Gastrocnemius medialis (tissue), 4 donors: ENCODE measurements around the gene LRRC4C. TPM values are rescaled to one million over a fixed set of nuclear protein-coding genes. Genes with fewer than 3 reads are reported as not detected.

Experiments used
- ATAC-seq, 2 donors: fragments of 150-250 bp; one replicate each; pipeline ENCODE4 v1.9.1; 2016
- DNase-seq, 2 donors: peaks; one replicate each; pipeline ENCODE4 v3.0.0-alpha.2; 2019
- H3K27ac ChIP-seq, 4 donors: fragments of 200-600 bp; sonication (generic); 1 replicate in 1 of 4; 2 replicates in 3 of 4; pipeline ENCODE4 v1.5.1; 2016 to 2018; ENCODE audit warnings: mild to moderate bottlenecking in 2 of 4, moderate library complexity in 1 of 4
- H3K27me3 ChIP-seq, 3 donors: fragments of 200-600 bp; sonication (generic) in 2 of 3; 1 replicate in 1 of 3; 2 replicates in 2 of 3; pipeline versions ENCODE4 v1.5.1 to v1.6.0; 2016 to 2019; ENCODE audit warnings: mild to moderate bottlenecking in 1 of 3, moderate library complexity in 1 of 3
- H3K36me3 ChIP-seq, 2 donors: fragments of 200-600 bp; sonication (generic) in 1 of 2; one replicate each; pipeline ENCODE4 v1.5.1; 2017 to 2018
- H3K4me1 ChIP-seq, 2 donors: fragments of 200-600 bp; sonication (generic) in 1 of 2; one replicate each; pipeline ENCODE4 v1.5.1; 2016 to 2017; ENCODE audit warnings: mild to moderate bottlenecking in 2 of 2
- H3K4me3 ChIP-seq, 4 donors: fragments of 200-600 bp; sonication (generic) in 3 of 4; 1 replicate in 1 of 4; 2 replicates in 3 of 4; pipeline ENCODE4 v1.5.1; 2016 to 2019; ENCODE audit warnings: mild to moderate bottlenecking in 2 of 4
- H3K9me3 ChIP-seq, 3 donors: fragments of 200-600 bp; sonication (generic) in 2 of 3; 1 replicate in 1 of 3; 2 replicates in 2 of 3; pipeline ENCODE4 v1.5.1; 2016 to 2019
- CTCF ChIP-seq, 5 experiments: fragments of 450-650 bp in 3 of 5; fragments of 200-600 bp in 2 of 5; sonication (generic) in 2 of 5; IDR thresholded peaks in 4 of 5; conservative IDR thresholded peaks in 1 of 5; 1 replicate in 4 of 5; 2 replicates in 1 of 5; pipeline ENCODE4 v1.5.1; 2016 to 2019; ENCODE audit warnings: antibody characterized with exemption in 5 of 5, mild to moderate bottlenecking in 3 of 5, moderate library complexity in 3 of 5
- POLR2A ChIP-seq, 2 donors: fragments of 450-650 bp; IDR thresholded peaks; one replicate each; pipeline ENCODE4 v1.6.1; 2017; ENCODE audit warnings: antibody characterized with exemption in 2 of 2, mild to moderate bottlenecking in 2 of 2, moderate library complexity in 2 of 2
- in situ Hi-C, 4 donors: fragments of 200-750 bp; cut with MboI; loops; one replicate each; pipeline versions ENCODE4 v1.15.0 to v1.8.0; 2017; ENCODE audit warnings: low sequenced_read_pairs in 4 of 4
- intact Hi-C: fragments of 100-400 bp; cut with DNase I; formaldehyde crosslinking; loops from one replicate; pipeline ENCODE4 v1.15.1; 2023; ENCODE audit warnings: low total_unique reads
- total RNA-seq, 4 donors: library from RNA; depleted of rRNA; stranded (reverse); fragments of >200 nt; gene quantifications; one replicate each; pipeline versions ENCODE4 v1.1.0 to v1.2.3, GENCODE V29; 2016

The LRRC4C gene
- total RNA-seq, 4 donors from 2014 or later: 0.15 to 0.59 (median 0.24) TPM; not detected in 1

GRCh38 chr11:41346042-41346441 is 113.4 kb downstream of the LRRC4C start:
- no peaks in the 10 kb centered on the region for H3K9me3 ChIP-seq
- DNase-seq: no peak
- no peak for ATAC-seq
- no peak overlapping the region for H3K4me3 ChIP-seq
- TF ChIP-seq CTCF (IDR thresholded peaks at IDR 0.05 in 4 of 5, conservative IDR thresholded peaks at IDR 0.05 in 1 of 5) (no peak), POLR2A (IDR thresholded peaks at IDR 0.05) (no peak)
- H3K27ac ChIP-seq: no peak overlapping the region
- no peaks in the 10 kb centered on the region for H3K27me3 ChIP-seq
- H3K4me1 ChIP-seq: no peaks in the 10 kb centered on the region
- in situ Hi-C loops: no loop called here
- H3K36me3 ChIP-seq: no peaks in the 10 kb centered on the region
- intact Hi-C loops: no loop called here

DNA sequence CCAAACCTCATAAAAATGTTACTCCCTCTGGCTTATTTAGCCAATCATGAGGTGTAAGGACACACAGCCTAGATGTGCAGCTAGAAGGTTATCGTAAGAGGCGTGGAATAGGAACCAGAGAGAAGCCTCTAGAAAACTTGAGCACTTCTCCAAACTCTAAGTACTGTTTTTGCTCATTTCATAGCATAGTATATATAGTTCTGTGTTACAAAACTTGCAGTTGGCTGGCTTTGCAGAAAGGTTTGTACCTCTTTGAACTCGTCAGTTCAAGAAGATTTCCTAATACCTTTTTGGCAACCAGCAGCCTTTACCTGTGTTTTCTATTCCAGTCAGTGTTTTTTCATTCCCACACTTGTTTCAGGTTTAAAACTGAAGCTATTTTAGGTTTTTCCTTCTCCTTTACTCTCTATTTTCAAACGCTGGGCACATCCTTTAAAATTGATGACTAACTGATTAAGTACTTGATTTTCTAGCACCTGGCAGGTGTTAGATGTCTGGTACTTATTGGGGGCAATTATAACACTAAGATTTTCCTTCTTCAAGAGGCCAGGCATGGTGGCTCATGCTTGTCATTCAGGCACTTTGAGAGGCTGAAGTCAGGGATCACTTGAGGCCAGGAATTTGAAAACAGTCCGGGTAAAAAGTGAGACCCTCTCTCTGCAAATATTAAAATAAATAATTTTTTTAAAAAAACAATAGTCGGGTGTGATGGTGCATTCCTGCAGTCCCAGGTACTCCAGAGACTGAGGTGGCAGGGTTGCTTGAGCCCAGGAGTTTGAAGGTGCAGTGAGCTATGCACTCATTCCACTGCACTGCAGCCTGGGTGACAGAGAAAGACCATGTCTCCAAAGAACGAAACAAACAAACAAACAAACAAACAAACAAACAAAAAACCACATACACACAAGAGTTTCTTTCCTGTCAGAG is 125.2 kb downstream of the LRRC4C start:
- ATAC-seq (no peak), DNase-seq (no peak)
- intact Hi-C loops (no loop called here), in situ Hi-C loops (no loop called here)
- no peaks in the 10 kb centered on the region for H3K27me3 ChIP-seq
- H3K4me1 ChIP-seq: no peaks in the 10 kb centered on the region
- no peaks in the 10 kb centered on the region for H3K9me3 ChIP-seq
- no peak for TF ChIP-seq POLR2A (IDR thresholded peaks at IDR 0.05)
- no peak for TF ChIP-seq CTCF (IDR thresholded peaks at IDR 0.05 in 4 of 5, conservative IDR thresholded peaks at IDR 0.05 in 1 of 5)
- H3K4me3 ChIP-seq: no peak overlapping the region
- H3K27ac ChIP-seq: no peak overlapping the region
- H3K36me3 ChIP-seq: no peaks in the 10 kb centered on the region

DNA sequence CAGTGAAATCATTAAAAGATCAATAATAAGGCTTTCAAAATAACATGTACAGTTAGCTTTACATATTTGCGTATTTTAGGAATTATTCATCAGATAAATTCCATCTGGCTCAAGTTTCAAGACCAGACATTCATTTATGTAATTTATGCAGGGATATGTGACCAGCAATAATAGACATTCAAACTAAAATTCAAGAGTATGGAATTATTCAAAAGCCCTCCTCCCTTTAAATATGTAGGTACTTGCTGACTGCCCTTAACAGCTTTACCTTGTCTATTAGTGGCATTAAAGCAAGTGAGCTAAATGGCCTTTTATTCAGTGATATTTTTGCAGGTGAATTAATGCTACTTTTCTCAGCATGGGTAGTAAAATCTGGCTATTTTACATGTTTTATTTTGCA is 126.1 kb downstream of the LRRC4C start:
- ATAC-seq: no peak
- no peak overlapping the region for H3K4me3 ChIP-seq

DNA sequence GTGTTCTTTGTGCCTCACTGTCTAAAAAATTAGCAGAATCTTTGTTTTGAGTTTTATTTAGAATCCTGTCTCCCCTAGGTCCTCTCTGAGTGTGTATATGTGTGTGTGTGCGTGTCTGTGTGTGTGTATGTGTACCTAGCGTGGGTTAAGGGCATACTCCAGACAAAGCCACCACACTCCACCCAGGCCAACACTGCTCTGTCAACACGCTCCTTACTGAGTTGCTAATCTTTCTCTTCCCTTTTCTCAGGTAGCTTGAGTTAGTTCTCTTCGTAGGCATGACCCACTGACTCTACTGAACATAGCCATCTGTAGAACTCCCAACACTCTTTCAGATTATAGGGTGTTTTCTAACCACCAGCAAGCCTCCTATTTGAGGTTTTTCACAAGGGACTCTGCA is 131.1 kb downstream of the LRRC4C start:
- no peak overlapping the region for H3K27ac ChIP-seq
- intact Hi-C loops (no loop called here), in situ Hi-C loops (no loop called here)
- H3K4me1 ChIP-seq: no peaks in the 10 kb centered on the region
- H3K36me3 ChIP-seq: no peaks in the 10 kb centered on the region
- H3K27me3 ChIP-seq: no peaks in the 10 kb centered on the region
- DNase-seq (no peak), ATAC-seq (no peak)
- no peak for TF ChIP-seq CTCF (IDR thresholded peaks at IDR 0.05 in 4 of 5, conservative IDR thresholded peaks at IDR 0.05 in 1 of 5)
- H3K9me3 ChIP-seq: no peaks in the 10 kb centered on the region
- no peak overlapping the region for H3K4me3 ChIP-seq

More for the DNA sequence above, 126.1 kb downstream of the LRRC4C start:
- no peaks in the 10 kb centered on the region for H3K36me3 ChIP-seq
- no peaks in the 10 kb centered on the region for H3K4me1 ChIP-seq
- in situ Hi-C loops (no loop called here), intact Hi-C loops (no loop called here)
- no peak overlapping the region for H3K27ac ChIP-seq
- H3K27me3 ChIP-seq: no peaks in the 10 kb centered on the region
- no peak for DNase-seq
- no peaks in the 10 kb centered on the region for H3K9me3 ChIP-seq
- TF ChIP-seq POLR2A (IDR thresholded peaks at IDR 0.05) (no peak), CTCF (IDR thresholded peaks at IDR 0.05 in 4 of 5, conservative IDR thresholded peaks at IDR 0.05 in 1 of 5) (no peak)
